ENCODE results near the gene LDHAL6A.
"Not testable (repeated sequence)": the region's sequence is repeated elsewhere in the genome, so short reads cannot be mapped to it uniquely, and the experiment has no call there.

Gene LDHAL6A

GRCh38 chr11:18455686-18456372 lies at the start of gene LDHAL6A:
LDHAL6A (plus strand) TSS chr11:18455856; CDS start chr11:18456681, 825 bp downstream.
- DNase-seq (ENCODE audit: low spot score), result no peak

- not testable (repeated sequence) for DNase-seq (ENCODE audit: low spot score)
Measured at GRCh38 chr11:18407400-18407799, 48.3 kb upstream of the LDHAL6A start.

GRCh38 chr11:18408558-18409291 lies 46.9 kb upstream of the LDHAL6A start:
- DNase-seq (ENCODE audit: low spot score), result no peak

GRCh38 chr11:18416459-18416858 lies 39.2 kb upstream of the LDHAL6A start:
- no peak for DNase-seq (ENCODE audit: low spot score)

- DNase-seq (ENCODE audit: low spot score), result no peak
Measured at GRCh38 chr11:18419040-18419439, 36.6 kb upstream of the LDHAL6A start.

GRCh38 chr11:18420067-18420466 lies 35.6 kb upstream of the LDHAL6A start:
- no peak for DNase-seq (ENCODE audit: low spot score)

- DNase-seq (ENCODE audit: low spot score), result no peak
Measured at GRCh38 chr11:18427240-18427639, 28.4 kb upstream of the LDHAL6A start.

GRCh38 chr11:18429332-18429731 lies 26.3 kb upstream of the LDHAL6A start:
- no peak for DNase-seq (ENCODE audit: low spot score)

GRCh38 chr11:18438691-18439090 lies 17.0 kb upstream of the LDHAL6A start:
- DNase-seq (ENCODE audit: low spot score), result no peak

- no peak for DNase-seq (ENCODE audit: low spot score)
Measured at GRCh38 chr11:18449251-18449650, 6.4 kb upstream of the LDHAL6A start.

- no peak for DNase-seq (ENCODE audit: low spot score)
Measured at GRCh38 chr11:18452927-18453326, 2.7 kb upstream of the LDHAL6A start.

GRCh38 chr11:18457450-18457849 lies 1.8 kb downstream of the LDHAL6A start:
- no peak for DNase-seq (ENCODE audit: low spot score)

- DNase-seq (ENCODE audit: low spot score), result no peak
Measured at GRCh38 chr11:18459634-18460033, 4.0 kb downstream of the LDHAL6A start.

GRCh38 chr11:18461909-18462308 lies 6.3 kb downstream of the LDHAL6A start:
- no peak for DNase-seq (ENCODE audit: low spot score)

GRCh38 chr11:18463439-18463838 lies 7.8 kb downstream of the LDHAL6A start:
- DNase-seq (ENCODE audit: low spot score), result no peak

- DNase-seq (ENCODE audit: low spot score), result no peak
Measured at GRCh38 chr11:18466402-18466801, 10.7 kb downstream of the LDHAL6A start.

GRCh38 chr11:18468059-18468458 lies 12.4 kb downstream of the LDHAL6A start:
- no peak for DNase-seq (ENCODE audit: low spot score)

GRCh38 chr11:18468961-18469360 lies 13.3 kb downstream of the LDHAL6A start:
- DNase-seq (ENCODE audit: low spot score), result no peak

- no peak for DNase-seq (ENCODE audit: low spot score)
Measured at GRCh38 chr11:18471995-18472394, 16.3 kb downstream of the LDHAL6A start.

GRCh38 chr11:18472587-18472986 lies 16.9 kb downstream of the LDHAL6A start:
- no peak for DNase-seq (ENCODE audit: low spot score)

GRCh38 chr11:18479063-18479462 lies 23.4 kb downstream of the LDHAL6A start:
- no peak for DNase-seq (ENCODE audit: low spot score)

- DNase-seq (ENCODE audit: low spot score), result no peak
Measured at GRCh38 chr11:18485913-18486528, 30.4 kb downstream of the LDHAL6A start.

GRCh38 chr11:18490319-18490718 lies 34.7 kb downstream of the LDHAL6A start:
- DNase-seq (ENCODE audit: low spot score), result no peak

Measured in germinal center (tissue), 1 donor.